H1 (cell line): ENCODE data around the gene IFT74. TPM values are rescaled to one million over a fixed set of nuclear protein-coding genes. Genes with fewer than 3 reads are reported as not detected.

Experiments
- CTCF ChIA-PET: fragments of 300-600 bp; sonication (Branson Sonifier 250); formaldehyde crosslinking; loops from one replicate; lab custom pipeline; 2021; ENCODE audit not compliant: partially characterized antibody; lab: Charles Lee
- POLR2A ChIA-PET: fragments of 300-600 bp; sonication (Branson Sonifier 250); formaldehyde crosslinking; loops from one replicate; lab custom pipeline; 2021; ENCODE audit warnings: inconsistent platforms; ENCODE audit not compliant: partially characterized antibody; lab: Charles Lee
- DNase-seq, 2 experiments: peaks; one replicate each; pipeline versions ENCODE4 v3.0.0 to v3.0.0-alpha.2; 2010 to 2022; ENCODE audit warnings: low spot score in 2 of 2, low read depth in 1 of 2, mixed read lengths in 1 of 2
- FAIRE-seq: peaks from 2 replicates; lab custom pipeline; 2011; peaks lifted over from hg19 to GRCh38; lab: Jason Lieb, UNC
- H2AFZ ChIP-seq: 2 replicates; pipeline ENCODE4 v1.8.1; 2012; ENCODE audit warnings: low read length, inconsistent platforms
- H2AK5ac ChIP-seq: 2 replicates; pipeline ENCODE4 v1.6.1; 2013; ENCODE audit warnings: low read depth, low read length
- H2BK120ac ChIP-seq: replicated peaks from 2 replicates; pipeline ENCODE3; 2013; ENCODE audit warnings: low read depth, low read length, inconsistent platforms
- H2BK12ac ChIP-seq: 2 replicates; pipeline ENCODE4 v1.6.1; 2013; ENCODE audit warnings: low read depth, low read length
- H2BK15ac ChIP-seq: 2 replicates; pipeline ENCODE4 v1.6.1; 2013; ENCODE audit warnings: low read length
- H2BK20ac ChIP-seq: 2 replicates; pipeline ENCODE4 v1.6.1; 2013; ENCODE audit warnings: low read length
- H2BK5ac ChIP-seq: 2 replicates; pipeline ENCODE4 v1.6.1; 2013; ENCODE audit warnings: low read depth, low read length
- H3K14ac ChIP-seq: 2 replicates; pipeline ENCODE4 v1.6.1; 2013; ENCODE audit warnings: inconsistent platforms; ENCODE audit not compliant: insufficient read length
- H3K18ac ChIP-seq: 2 replicates; pipeline ENCODE4 v1.6.1; 2013; ENCODE audit warnings: low read length; ENCODE audit errors: extremely low read depth
- H3K23ac ChIP-seq: 2 replicates; pipeline ENCODE4 v1.6.1; 2013; ENCODE audit warnings: inconsistent platforms; ENCODE audit not compliant: insufficient read length
- H3K23me2 ChIP-seq: 2 replicates; pipeline ENCODE4 v1.6.1; 2013; ENCODE audit warnings: low read depth, low read length
- H3K27ac ChIP-seq: 2 replicates; pipeline ENCODE4 v1.6.1; 2011; ENCODE audit warnings: low read depth, low read length, inconsistent platforms
- H3K27me3 ChIP-seq, 4 experiments: replicated peaks in 1 of 4; 1 replicate in 1 of 4; 2 replicates in 3 of 4; pipeline versions ENCODE4 v1.6.1 to v1.8.1; 2011 to 2013; ENCODE audit warnings: low read length in 3 of 4, mild to moderate bottlenecking in 3 of 4, inconsistent platforms in 2 of 4, mixed read lengths in 2 of 4, moderate library complexity in 1 of 4; ENCODE audit not compliant: control insufficient read depth in 3 of 4, insufficient read depth in 3 of 4; ENCODE audit errors: extremely low read depth in 1 of 4
- H3K36me3 ChIP-seq, 4 experiments: 2 replicates each; pipeline versions ENCODE4 v1.6.1 to v1.8.1; 2011 to 2013; ENCODE audit warnings: mild to moderate bottlenecking in 4 of 4, low read length in 3 of 4, moderate library complexity in 2 of 4, control low read depth in 1 of 4, inconsistent platforms in 1 of 4; ENCODE audit not compliant: insufficient read depth in 4 of 4, control insufficient read depth in 2 of 4
- H3K4ac ChIP-seq: replicated peaks from 2 replicates; pipeline ENCODE3; 2013; ENCODE audit warnings: low read length, low read depth, mixed read lengths, inconsistent platforms; ENCODE audit not compliant: insufficient read length
- H3K4me1 ChIP-seq, 4 experiments: replicated peaks in 1 of 4; 1 replicate in 1 of 4; 2 replicates in 3 of 4; pipeline versions ENCODE4 v1.6.1 to v1.8.1; 2011 to 2013; ENCODE audit warnings: low read length in 3 of 4, inconsistent platforms in 2 of 4, mixed read lengths in 1 of 4; ENCODE audit not compliant: insufficient read depth in 4 of 4, control insufficient read depth in 3 of 4
- H3K4me2 ChIP-seq, 2 experiments: 2 replicates each; pipeline versions ENCODE4 v1.6.1 to v1.8.1; 2011 to 2013; ENCODE audit warnings: low read depth in 2 of 2, low read length in 2 of 2, control low read depth in 1 of 2, inconsistent platforms in 1 of 2, mild to moderate bottlenecking in 1 of 2; ENCODE audit not compliant: insufficient read depth in 1 of 2
- H3K4me3 ChIP-seq, 4 experiments: fragments of 200-600, 300-600 bp in 1 of 4; sonication (generic), shearing (Covaris generic), sonication (Bioruptor Twin) in 1 of 4; 2 replicates each; pipeline versions ENCODE4 v1.5.1 to v1.8.1; 2011 to 2016; ENCODE audit warnings: low read length in 4 of 4, low read depth in 3 of 4, control low read depth in 2 of 4, inconsistent platforms in 2 of 4, mild to moderate bottlenecking in 2 of 4, mixed read lengths in 1 of 4, moderate library complexity in 1 of 4; ENCODE audit not compliant: insufficient read depth in 2 of 4; ENCODE audit errors: extremely low read depth in 1 of 4
- H3K56ac ChIP-seq: replicated peaks from 2 replicates; pipeline ENCODE3; 2013; ENCODE audit warnings: low read depth, mild to moderate bottlenecking, mixed read lengths, low read length, inconsistent platforms; ENCODE audit not compliant: insufficient read length
- H3K79me1 ChIP-seq: 2 replicates; pipeline ENCODE4 v1.6.1; 2013; ENCODE audit warnings: low read depth, low read length, control low read depth
- H3K79me2 ChIP-seq, 2 experiments: 2 replicates each; pipeline versions ENCODE4 v1.6.1 to v1.8.1; 2012 to 2013; ENCODE audit warnings: low read length in 2 of 2, mild to moderate bottlenecking in 2 of 2, inconsistent platforms in 1 of 2; ENCODE audit not compliant: insufficient read depth in 2 of 2, control insufficient read depth in 1 of 2
- H3K9ac ChIP-seq, 4 experiments: replicated peaks in 1 of 4; 1 replicate in 1 of 4; 2 replicates in 3 of 4; pipeline versions ENCODE4 v1.6.1 to v1.8.1; 2011 to 2013; ENCODE audit warnings: low read depth in 3 of 4, low read length in 3 of 4, control low read depth in 2 of 4, mild to moderate bottlenecking in 2 of 4, moderate library complexity in 2 of 4, inconsistent platforms in 1 of 4; ENCODE audit errors: extremely low read depth in 1 of 4
- H3K9me3 ChIP-seq, 2 experiments: 2 replicates each; pipeline versions ENCODE4 v1.6.1 to v1.8.1; 2012 to 2013; ENCODE audit warnings: mild to moderate bottlenecking in 2 of 2, moderate library complexity in 2 of 2, control low read depth in 1 of 2, inconsistent platforms in 1 of 2, low read depth in 1 of 2, low read length in 1 of 2, mixed read lengths in 1 of 2; ENCODE audit not compliant: insufficient read depth in 2 of 2
- H4K20me1 ChIP-seq, 2 experiments: replicated peaks in 1 of 2; 2 replicates each; pipeline versions ENCODE3 to v1.8.1; 2011 to 2013; ENCODE audit warnings: inconsistent platforms in 2 of 2, low read length in 2 of 2, mild to moderate bottlenecking in 1 of 2; ENCODE audit not compliant: insufficient read depth in 2 of 2, control insufficient read depth in 1 of 2
- H4K5ac ChIP-seq: 2 replicates; pipeline ENCODE4 v1.6.1; 2013; ENCODE audit warnings: low read length, low read depth, mixed read lengths, inconsistent platforms; ENCODE audit not compliant: insufficient read length
- H4K8ac ChIP-seq: 2 replicates; pipeline ENCODE4 v1.8.0; 2013; ENCODE audit warnings: mild to moderate bottlenecking, moderate library complexity, low read length, inconsistent platforms; ENCODE audit not compliant: insufficient read depth; ENCODE audit errors: extremely low read depth
- H4K91ac ChIP-seq: replicated peaks from 2 replicates; pipeline ENCODE3; 2013; ENCODE audit warnings: low read length, mixed read lengths, inconsistent platforms; ENCODE audit not compliant: insufficient read length
- CBX8 ChIP-seq: fragments of 300-800, 300-1000 bp; sonication (generic); IDR thresholded peaks from 2 replicates; pipeline ENCODE4 v1.7.1; 2016; ENCODE audit warnings: low read depth, low read length, borderline replicate concordance
- EP300 ChIP-seq, 2 experiments: IDR thresholded peaks; 1 replicate in 1 of 2; 2 replicates in 1 of 2; pipeline ENCODE4 v1.6.1; 2011 to 2012; ENCODE audit warnings: low read depth in 2 of 2, low read length in 2 of 2, mild to moderate bottlenecking in 2 of 2, borderline replicate concordance in 1 of 2, inconsistent platforms in 1 of 2, moderate library complexity in 1 of 2
- GABPA ChIP-seq: IDR thresholded peaks from 2 replicates; pipeline ENCODE4 v1.6.1; 2011; ENCODE audit warnings: mild to moderate bottlenecking, low read length, moderate library complexity, borderline replicate concordance; ENCODE audit not compliant: insufficient read depth
- GTF2F1 ChIP-seq: IDR thresholded peaks from 2 replicates; pipeline ENCODE4 v1.6.1; 2012; ENCODE audit warnings: low read depth, low read length, improper control_type of control experiment, borderline replicate concordance
- HDAC2 ChIP-seq, 2 experiments: fragments of 300-600 bp in 1 of 2; sonication (generic) in 1 of 2; IDR thresholded peaks; 2 replicates each; pipeline ENCODE4 v1.6.1; 2011 to 2012; ENCODE audit warnings: low read depth in 2 of 2, low read length in 2 of 2, mild to moderate bottlenecking in 2 of 2, moderate library complexity in 2 of 2, borderline replicate concordance in 1 of 2, inconsistent platforms in 1 of 2
- KDM1A ChIP-seq: fragments of 200-600, 300-600 bp; sonication (generic); IDR thresholded peaks from 2 replicates; pipeline ENCODE4 v1.7.1; 2016; ENCODE audit warnings: mild to moderate bottlenecking, low read length, borderline replicate concordance
- KDM5A ChIP-seq: fragments of 200-600 bp; IDR thresholded peaks from 2 replicates; pipeline ENCODE4 v1.7.1; 2012; ENCODE audit warnings: mild to moderate bottlenecking, low read length, inconsistent platforms, mixed read lengths
- POU5F1 ChIP-seq: IDR thresholded peaks from 2 replicates; pipeline ENCODE4 v1.6.1; 2011; ENCODE audit warnings: low read depth, mild to moderate bottlenecking, low read length, moderate library complexity
- RAD21 ChIP-seq, 2 experiments: IDR thresholded peaks in 1 of 2; conservative IDR thresholded peaks in 1 of 2; 2 replicates each; pipeline ENCODE4 v1.6.1; 2011; ENCODE audit warnings: low read depth in 2 of 2, low read length in 2 of 2, improper control_type of control experiment in 1 of 2, inconsistent platforms in 1 of 2, mild to moderate bottlenecking in 1 of 2, moderate library complexity in 1 of 2
- RBBP5 ChIP-seq: IDR thresholded peaks from 2 replicates; pipeline ENCODE4 v1.7.1; 2012; ENCODE audit warnings: low read depth, mild to moderate bottlenecking, inconsistent platforms, low read length, moderate library complexity, borderline replicate concordance
- RNF2 ChIP-seq: fragments of 200-900, 300-1000 bp; sonication (generic); IDR thresholded peaks from 2 replicates; pipeline ENCODE4 v1.7.1; 2016; ENCODE audit warnings: borderline replicate concordance, low read depth, mild to moderate bottlenecking, antibody characterized with exemption, low read length; ENCODE audit not compliant: poor library complexity, severe bottlenecking; ENCODE audit errors: missing control alignments
- WGBS, 2 experiments: shearing (Covaris generic) in 1 of 2; methylation state at CpG; one replicate each; pipeline versions ENCODE4 v1.1.6 to v1.1.7; 2013 to 2015; ENCODE audit warnings: low lambda C conversion rate in 2 of 2, mixed read lengths in 2 of 2, inconsistent platforms in 1 of 2, low coverage in 1 of 2, missing lambda C conversion rate in 1 of 2; ENCODE audit not compliant: insufficient replicate concordance in 2 of 2, insufficient coverage in 1 of 2, insufficient read length in 1 of 2; ENCODE audit errors: extremely low coverage in 1 of 2, missing lambda C conversion rate in 1 of 2; 5-methylcytosine and 5-hydroxymethylcytosine counted together
- polyA plus RNA-seq, 7 experiments: library from polyadenylated mRNA; depleted of rRNA in 3 of 7; stranded (reverse) in 5 of 7; unstranded in 2 of 7; fragments of >200 nt in 5 of 7; fragments of 200-250 nt in 2 of 7; gene quantifications; 1 replicate in 5 of 7; 2 replicates in 1 of 7; 4 replicates in 1 of 7; pipeline versions ENCODE4 v1.2.1 to v1.2.3, GENCODE V29; 2011 to 2013; ENCODE audit warnings: missing spikeins in 2 of 7, mixed read lengths in 2 of 7
- total RNA-seq: library from RNA; stranded (reverse); fragmentation: NEBNext Ultra II Directional; extraction: Animal tissue kit (Norgen Biotek cat#: 25700); gene quantifications from 2 replicates; pipeline ENCODE4 v1.2.1, GENCODE V29; 2021

Gene IFT74
- total and polyA plus RNA-seq, 2 of the 8 experiments (the other 6 are each of a cell fraction or from before 2014, with no cell fraction given): 4.4 to 17.8 TPM

- Histone ChIP-seq H3K4me2 (no peak overlapping the region), H4K5ac (no peak overlapping the region), H3K14ac (no peak overlapping the region), H2BK5ac (no peak overlapping the region), H2BK20ac (no peak overlapping the region), H2AK5ac (no peak overlapping the region), H3K79me2 (no peaks in the 10 kb centered on the region), H3K36me3 (no peaks in the 10 kb centered on the region), H3K4ac (no peak overlapping the region), H3K23ac (no peak overlapping the region), H2AFZ (no peak overlapping the region), H3K56ac (no peak overlapping the region), H3K27ac (no peak overlapping the region), H2BK15ac (no peak overlapping the region), H2BK12ac (no peak overlapping the region), H3K4me1 (no peaks in the 10 kb centered on the region), H4K8ac (no peak overlapping the region), H3K18ac (no peak overlapping the region), H4K91ac (no peak overlapping the region), H4K20me1 (no peaks in the 10 kb centered on the region), H3K23me2 (no peaks in the 10 kb centered on the region), H2BK120ac (no peak overlapping the region), H3K9me3 (no peaks in the 10 kb centered on the region), H3K27me3 (no peaks in the 10 kb centered on the region), H3K4me3 (no peak overlapping the region), H3K79me1 (no peaks in the 10 kb centered on the region), H3K9ac (no peak overlapping the region)
- ChIA-PET CTCF (no interaction called here), POLR2A (no interaction called here)
- no peak for FAIRE-seq
- DNase-seq: no peak
- WGBS, 2 experiments: 84% methylated on average over 1 of the region's 1 CpG; no CpG with 5 or more reads in 1 of the 2 experiments
- TF ChIP-seq RAD21 (IDR thresholded peaks at IDR 0.05 in 1 of 2, conservative IDR thresholded peaks at IDR 0.05 in 1 of 2; ENCODE audit: low read depth in 2 of 2, low read length in 2 of 2) (no peak), RBBP5 (no peak), CBX8 (no peak), RNF2 (no peak), GTF2F1 (no peak), POU5F1 (no peak), KDM5A (no peak), GABPA (no peak), HDAC2 (IDR thresholded peaks at IDR 0.05; ENCODE audit: borderline replicate concordance in 1 of 2, low read depth in 2 of 2, low read length in 2 of 2) (no peak), EP300 (IDR thresholded peaks at IDR 0.05; ENCODE audit: borderline replicate concordance in 1 of 2, low read depth in 2 of 2, low read length in 2 of 2) (no peak), KDM1A (no peak)
Observed at GRCh38 chr9:27065288-27065687, 109.1 kb downstream of the IFT74 start.
